Posterior cingulate gyrus (tissue), 11 donors: ENCODE data around the gene FGF14.

Experiments used
- DNase-seq, 10 donors: peaks; one replicate each; pipeline versions ENCODE4 v3.0.0 to v3.0.0-alpha.2; 2020 to 2021; ENCODE audit warnings: mixed read lengths in 3 of 10
- intact Hi-C: fragments of 100-400 bp; cut with DNase I; formaldehyde crosslinking; loops from one replicate; pipeline ENCODE4 v1.15.1; 2023

FGF14 gene

DNA sequence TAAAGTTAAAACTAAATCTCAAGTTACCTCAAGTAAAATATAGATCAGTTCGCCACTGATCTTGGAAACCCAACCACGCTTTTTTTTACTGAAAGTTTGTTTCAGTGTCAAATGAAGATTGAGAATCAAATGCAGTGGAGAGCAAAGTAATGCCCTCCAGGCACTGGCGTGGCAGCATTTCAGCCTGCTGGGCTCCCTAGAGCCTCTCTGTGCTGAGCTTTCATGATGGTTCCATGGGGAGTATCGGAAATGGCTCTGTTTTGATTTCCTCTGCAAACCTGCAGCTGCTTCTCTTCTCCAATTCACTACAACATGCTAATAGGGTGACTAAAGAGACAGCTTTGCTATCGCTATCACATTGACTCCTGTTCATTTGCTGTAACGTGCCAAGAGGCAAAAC lies 141.6 kb downstream of the FGF14 start:
- intact Hi-C loops, result no loop called here
- no peak for DNase-seq

DNA sequence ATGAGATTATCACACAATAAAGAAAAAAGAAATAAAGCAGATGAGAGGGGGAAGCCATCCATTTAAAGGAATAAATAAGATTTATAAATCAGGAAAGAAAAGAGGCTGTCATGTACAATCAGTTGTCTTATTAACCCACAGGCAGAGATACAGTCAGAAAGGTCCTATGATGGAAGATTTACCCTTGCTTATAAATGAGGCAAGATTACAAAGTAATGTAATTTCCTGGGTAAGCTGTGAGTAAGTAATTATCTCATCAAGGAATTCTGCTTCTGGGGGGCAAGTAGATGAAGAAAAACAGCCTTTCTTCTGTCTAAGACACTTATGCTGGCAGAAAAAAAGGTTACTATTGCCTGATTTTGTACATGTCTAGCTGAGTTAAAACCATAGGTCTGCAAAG lies 146.4 kb downstream of the FGF14 start:
- intact Hi-C loops, result no loop called here
- no peak for DNase-seq

- intact Hi-C loops, result no loop called here
These were observed 150.0 kb downstream of the FGF14 start for GRCh38 chr13:102251817-102252216.

DNA sequence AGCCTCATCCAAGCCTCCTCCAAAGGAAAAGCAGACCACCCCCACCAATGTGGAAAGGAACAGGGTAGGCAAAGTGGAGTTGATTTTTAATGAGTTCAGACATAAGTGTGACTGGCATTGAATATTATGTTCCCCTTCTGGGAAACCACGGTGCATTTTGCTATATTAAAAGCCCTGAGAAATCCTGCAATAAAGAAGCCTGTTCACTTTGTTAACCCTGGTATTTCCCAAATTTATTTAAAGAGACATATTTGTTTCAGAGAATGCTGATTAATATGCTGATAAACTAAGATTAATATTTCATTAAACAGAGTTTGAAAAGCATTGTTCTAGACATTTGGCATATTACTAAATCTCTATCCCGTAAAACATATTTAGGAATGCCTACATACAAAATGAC lies 151.4 kb downstream of the FGF14 start:
- intact Hi-C loops, result no loop called here
- no peak for DNase-seq

More at GRCh38 chr13:102251817-102252216, 150.0 kb downstream of the FGF14 start:
- no peak for DNase-seq

- no peak for DNase-seq
- intact Hi-C loops, result no loop called here
These were observed 157.1 kb downstream of the FGF14 start for GRCh38 chr13:102244607-102245227.

DNA sequence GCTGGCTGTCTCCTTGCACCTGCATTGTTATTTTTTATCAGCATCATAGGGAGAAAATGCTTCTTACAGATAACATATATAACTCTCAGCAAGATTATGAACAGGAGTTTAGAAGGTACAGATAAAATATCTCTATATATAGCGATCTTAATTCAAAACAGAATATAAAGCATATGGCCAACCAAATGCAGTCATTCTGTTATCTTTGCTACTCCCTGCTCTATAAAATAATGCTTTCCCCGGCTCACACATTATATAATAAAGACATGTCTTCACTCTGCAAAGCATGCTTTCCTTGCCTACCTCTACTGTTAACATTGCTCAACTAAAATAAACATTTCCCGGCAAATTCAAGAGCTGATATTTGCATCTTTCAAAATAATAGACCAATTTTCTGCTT lies 161.7 kb downstream of the FGF14 start:
- DNase-seq, result no peak
- intact Hi-C loops, result no loop called here

DNA sequence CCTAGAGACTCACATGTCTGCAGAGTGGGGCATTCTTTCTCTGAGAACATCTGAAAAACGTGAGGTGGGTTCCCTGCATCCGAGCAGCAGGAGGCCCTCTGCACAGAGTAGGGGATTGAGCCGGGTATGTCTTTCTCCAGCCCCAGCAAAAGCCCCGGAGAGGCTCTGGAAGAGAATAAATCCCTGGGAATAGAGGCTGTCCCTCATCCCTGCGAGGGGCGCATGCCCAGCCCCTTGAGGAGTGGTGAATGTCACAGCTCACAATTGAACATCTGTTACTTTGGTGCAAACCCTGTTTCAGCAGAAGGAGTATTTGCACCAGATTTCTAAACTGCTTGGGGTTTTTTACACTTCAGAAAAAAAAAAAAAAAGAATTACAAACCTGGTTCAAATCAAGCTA lies 164.6 kb downstream of the FGF14 start:
- DNase-seq, result peak in 2 of 10 donors; percentile 59 to 71
- intact Hi-C loops, result no loop called here

DNA sequence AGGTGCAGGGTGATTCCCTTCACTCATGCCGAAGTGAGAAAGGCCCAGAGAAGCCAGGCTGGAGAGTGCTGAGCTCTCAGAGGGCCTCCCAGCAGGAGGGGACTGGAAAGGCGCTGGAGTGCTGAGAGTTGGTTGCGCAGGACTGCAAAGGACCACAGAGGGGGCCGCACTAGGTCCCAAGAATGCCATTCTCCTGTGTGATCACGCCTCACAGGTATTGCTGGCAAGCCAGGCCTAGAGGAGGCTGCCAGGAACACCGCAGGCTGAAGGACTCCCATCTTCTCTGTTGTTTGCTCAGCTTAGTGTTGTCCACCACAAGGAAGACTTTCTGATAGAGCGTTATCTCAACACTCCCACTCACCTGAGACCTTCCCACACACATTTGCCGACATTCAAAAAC lies 165.0 kb downstream of the FGF14 start:
- intact Hi-C loops, result no loop called here
- DNase-seq, result peak in 2 of 10 donors; percentile 68 to 71

GRCh38 chr13:102236341-102236740 lies 165.5 kb downstream of the FGF14 start:
- no peak for DNase-seq
- intact Hi-C loops, result no loop called here

DNA sequence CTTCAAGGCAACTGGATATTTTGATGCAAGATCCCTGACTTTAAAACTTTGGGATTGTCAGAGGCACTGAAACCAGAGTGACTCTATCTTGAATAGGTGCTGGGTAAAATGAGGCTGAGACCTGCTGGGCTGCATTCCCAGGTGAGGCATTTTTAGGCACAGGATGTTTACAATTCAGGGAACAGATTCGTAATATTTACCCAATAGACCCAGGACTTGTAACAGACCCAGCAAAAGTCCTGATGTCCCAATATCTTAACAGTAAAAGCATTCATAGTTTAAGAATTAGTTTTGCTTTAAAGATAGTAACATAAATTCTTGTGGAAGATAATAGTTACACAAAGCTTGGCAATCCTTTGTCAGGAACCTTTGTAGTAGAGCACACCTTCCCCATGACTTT lies 166.2 kb downstream of the FGF14 start:
- DNase-seq, result no peak
- intact Hi-C loops, result no loop called here

DNA sequence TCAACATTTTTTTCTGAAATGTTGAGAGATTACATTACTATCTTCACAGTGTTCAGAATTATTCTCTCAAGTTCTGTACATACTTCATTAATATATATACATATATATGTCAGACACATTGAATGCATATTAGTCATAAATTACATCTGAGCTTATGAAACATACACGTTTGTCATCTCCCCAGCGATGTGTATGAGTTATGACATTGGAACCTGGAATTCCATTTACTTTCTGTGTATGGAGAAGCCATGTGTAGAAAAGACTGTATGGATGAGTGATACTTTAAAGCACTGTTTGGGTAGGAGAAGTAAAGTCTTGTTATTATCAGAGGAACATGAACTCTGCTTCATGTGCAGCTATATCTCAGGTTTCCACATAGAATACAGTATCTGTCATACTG lies 167.2 kb downstream of the FGF14 start:
- DNase-seq, result no peak
- intact Hi-C loops, result no loop called here

- intact Hi-C loops, result no loop called here
- no peak for DNase-seq
These were observed 168.2 kb downstream of the FGF14 start for GRCh38 chr13:102233566-102234208.

- intact Hi-C loops, result no loop called here
- no peak for DNase-seq
These were observed 170.4 kb downstream of the FGF14 start for GRCh38 chr13:102231479-102231878.

- no peak for DNase-seq
- intact Hi-C loops, result no loop called here
These were observed 174.1 kb downstream of the FGF14 start for GRCh38 chr13:102227741-102228140.

GRCh38 chr13:102226591-102226990 lies 175.3 kb downstream of the FGF14 start:
- no peak for DNase-seq
- intact Hi-C loops, result no loop called here

GRCh38 chr13:102225892-102226291 lies 176.0 kb downstream of the FGF14 start:
- no peak for DNase-seq
- intact Hi-C loops, result no loop called here

DNA sequence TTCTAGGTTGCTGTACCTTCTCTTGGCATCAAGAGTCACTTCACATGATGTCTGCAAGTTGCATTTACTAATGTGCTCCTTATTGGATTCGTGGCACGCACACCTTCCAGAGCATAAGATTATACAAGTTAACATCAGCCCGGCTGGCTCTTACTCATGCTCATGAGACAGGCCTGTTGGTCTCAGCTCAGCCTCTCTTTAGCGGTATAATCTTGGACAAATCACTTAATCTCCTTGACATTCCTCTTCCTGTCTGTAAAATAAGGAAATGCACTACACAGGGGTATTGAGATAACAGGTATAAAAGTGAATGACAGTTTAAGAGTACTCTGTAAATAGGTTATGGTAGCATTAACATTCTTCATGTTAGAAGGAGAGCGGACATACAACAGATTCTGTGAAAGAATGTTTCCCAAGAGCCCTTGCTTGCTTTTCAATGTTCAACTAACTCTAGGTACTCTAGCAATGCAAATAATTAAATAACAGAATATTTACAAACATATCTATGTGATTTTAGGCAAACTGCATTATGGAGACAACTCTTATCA lies 181.1 kb downstream of the FGF14 start:
- no peak for DNase-seq
- intact Hi-C loops, result no loop called here

- intact Hi-C loops, result no loop called here
- DNase-seq, result no peak
These were observed 186.9 kb downstream of the FGF14 start for GRCh38 chr13:102214956-102215355.

DNA sequence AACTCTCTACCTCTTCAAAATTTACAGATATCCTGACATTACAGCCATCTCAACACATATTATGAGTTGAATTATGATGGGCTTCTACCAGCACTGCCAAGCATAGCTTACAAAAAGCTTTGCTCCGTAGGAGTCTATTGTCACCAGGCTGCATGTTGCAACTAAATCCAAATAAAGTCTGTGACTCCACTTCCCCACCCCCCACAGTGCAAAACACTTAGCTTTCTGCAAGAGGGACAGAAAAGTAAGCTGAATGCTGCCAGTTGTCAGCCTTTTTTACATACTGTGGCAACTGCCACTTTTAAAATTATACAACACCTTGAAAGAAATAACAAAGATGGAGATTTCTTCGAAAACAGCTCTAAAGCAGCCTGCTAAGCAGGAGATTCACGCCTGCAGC lies 189.1 kb downstream of the FGF14 start:
- DNase-seq, result no peak

DNA sequence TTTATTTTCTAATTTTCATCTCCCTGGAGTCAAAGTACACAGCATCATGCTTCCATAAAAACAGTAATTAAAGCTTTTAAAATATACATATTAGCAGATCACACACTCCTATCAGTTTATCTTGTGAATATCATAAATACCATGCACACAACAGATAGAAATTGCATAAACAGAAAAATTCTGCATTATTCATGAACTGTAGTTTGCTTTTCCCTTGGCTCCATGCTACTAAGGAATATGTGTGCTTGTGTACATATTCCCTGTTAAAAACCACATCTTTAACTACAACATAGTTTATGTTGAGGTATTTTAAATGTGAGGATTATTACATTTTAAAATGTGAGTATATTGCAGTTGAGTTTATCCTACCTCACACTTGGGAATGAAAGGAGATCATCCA lies 193.5 kb downstream of the FGF14 start:
- intact Hi-C loops, result no loop called here

More for the DNA sequence above, 189.1 kb downstream of the FGF14 start:
- intact Hi-C loops, result no loop called here

GRCh38 chr13:102207680-102208342 lies 194.0 kb downstream of the FGF14 start:
- intact Hi-C loops, result no loop called here
- DNase-seq, result no peak

More for the DNA sequence above, 193.5 kb downstream of the FGF14 start:
- no peak for DNase-seq

- no peak for DNase-seq
- intact Hi-C loops, result no loop called here
These were observed 198.1 kb downstream of the FGF14 start for GRCh38 chr13:102203718-102204117.
